Keratinocyte (primary cell): ENCODE measurements around the gene SCAP. TPM values are rescaled to one million over a fixed set of nuclear protein-coding genes. Genes with fewer than 3 reads are reported as not detected.

Experiments used
- DNase-seq: peaks from one replicate; pipeline ENCODE4 v3.0.0-alpha.2; 2011; ENCODE audit warnings: low read depth, missing footprints, low spot score
- FAIRE-seq: peaks from 2 replicates; lab custom pipeline; 2011; peaks lifted over from hg19 to GRCh38; lab: Jason Lieb, UNC
- H2AFZ ChIP-seq: 2 replicates; pipeline ENCODE4 v1.6.0; 2012; ENCODE audit warnings: low read length, control low read depth, inconsistent platforms; ENCODE audit not compliant: control insufficient read depth
- H3K27ac ChIP-seq: 2 replicates; pipeline ENCODE4 v1.5.1; 2011; ENCODE audit warnings: low read length; ENCODE audit not compliant: control insufficient read depth, insufficient read depth
- H3K27me3 ChIP-seq: 3 replicates; pipeline ENCODE4 v1.6.0; 2011; ENCODE audit warnings: low read length; ENCODE audit not compliant: control insufficient read depth, insufficient read depth; ENCODE audit errors: extremely low read depth
- H3K36me3 ChIP-seq, 2 experiments: 2 replicates in 1 of 2; 3 replicates in 1 of 2; pipeline ENCODE4 v1.5.1; 2011; ENCODE audit warnings: low read length in 2 of 2, mild to moderate bottlenecking in 1 of 2; ENCODE audit not compliant: control insufficient read depth in 2 of 2, insufficient read depth in 2 of 2; ENCODE audit errors: extremely low read depth in 1 of 2
- H3K4me1 ChIP-seq: 3 replicates; pipeline ENCODE4 v1.5.1; 2011; ENCODE audit warnings: low read length; ENCODE audit not compliant: control insufficient read depth, insufficient read depth; ENCODE audit errors: extremely low read depth
- H3K4me2 ChIP-seq: 3 replicates; pipeline ENCODE4 v1.6.0; 2011; ENCODE audit warnings: low read depth, low read length; ENCODE audit not compliant: control insufficient read depth, insufficient read depth; ENCODE audit errors: extremely low read depth
- H3K4me3 ChIP-seq, 3 experiments: fragments of 200-600 bp in 1 of 3; sonication (generic) in 1 of 3; 2 replicates in 2 of 3; 3 replicates in 1 of 3; pipeline ENCODE4 v1.5.1; 2011 to 2016; ENCODE audit warnings: low read length in 3 of 3, mild to moderate bottlenecking in 3 of 3, control low read depth in 2 of 3, inconsistent platforms in 1 of 3, low read depth in 1 of 3, mixed read lengths in 1 of 3, mixed run types in 1 of 3, moderate library complexity in 1 of 3; ENCODE audit not compliant: control insufficient read depth in 2 of 3, insufficient read depth in 2 of 3; ENCODE audit errors: extremely low read depth in 1 of 3
- H3K79me2 ChIP-seq: 2 replicates; pipeline ENCODE4 v1.6.0; 2012; ENCODE audit warnings: low read length; ENCODE audit not compliant: control insufficient read depth, insufficient read depth
- H3K9ac ChIP-seq: 3 replicates; pipeline ENCODE4 v1.6.0; 2011; ENCODE audit warnings: low read length; ENCODE audit not compliant: control insufficient read depth, insufficient read depth; ENCODE audit errors: extremely low read depth
- H3K9me1 ChIP-seq: 3 replicates; pipeline ENCODE4 v1.6.0; 2011; ENCODE audit warnings: low read length; ENCODE audit not compliant: control insufficient read depth, insufficient read depth; ENCODE audit errors: extremely low read depth
- H3K9me3 ChIP-seq: 2 replicates; pipeline ENCODE4 v1.5.1; 2012; ENCODE audit warnings: low read depth, low read length; ENCODE audit not compliant: control insufficient read depth
- H4K20me1 ChIP-seq: 3 replicates; pipeline ENCODE4 v1.6.0; 2011; ENCODE audit warnings: low read length; ENCODE audit not compliant: control insufficient read depth, insufficient read depth; ENCODE audit errors: extremely low read depth
- EZH2 ChIP-seq: IDR thresholded peaks from one replicate; pipeline ENCODE4 v1.6.1; 2012; ENCODE audit warnings: inconsistent platforms, mild to moderate bottlenecking, low read length, moderate library complexity
- dilution Hi-C: fragments of 300-500 bp; cut with MboI; formaldehyde crosslinking; loops from one replicate; pipeline ENCODE4 v1.7.0; 2020; ENCODE audit warnings: low sequenced_read_pairs; ENCODE audit not compliant: extremely low pct_ligation_motif_present
- polyA plus RNA-seq, 5 experiments: library from polyadenylated mRNA; depleted of rRNA in 3 of 5; stranded (reverse) in 3 of 5; stranded (forward) in 1 of 5; unstranded in 1 of 5; fragments of >200 nt; gene quantifications; 1 replicate in 1 of 5; 2 replicates in 3 of 5; 3 replicates in 1 of 5; pipeline versions ENCODE4 v1.2.1 to v1.2.3, GENCODE V29; 2011 to 2012; ENCODE audit warnings: missing spikeins in 2 of 5, low read depth in 1 of 5, low replicate concordance in 1 of 5
- TF ChIP-seq, protein P1 (sequence below), 3 experiments: IDR thresholded peaks in 1 of 3; conservative IDR thresholded peaks in 1 of 3; optimal IDR thresholded peaks in 1 of 3; 2 replicates in 2 of 3; 3 replicates in 1 of 3; pipeline versions ENCODE3 to v1.5.1; 2011; ENCODE audit warnings: low read length in 3 of 3, mild to moderate bottlenecking in 3 of 3, moderate library complexity in 2 of 3, control low read depth in 1 of 3, inconsistent platforms in 1 of 3; ENCODE audit not compliant: insufficient read depth in 2 of 3; ENCODE audit errors: extremely low read depth in 1 of 3

The SCAP gene
- polyA plus RNA-seq, 1 donor (not counting 4 experiments of a cell fraction or from before 2014, with no cell fraction given), result 17.7 TPM

- no peak overlapping the region for H3K9ac ChIP-seq
- no peak for FAIRE-seq
- no peak for TF ChIP-seq EZH2
- TF ChIP-seq, protein P1, sequence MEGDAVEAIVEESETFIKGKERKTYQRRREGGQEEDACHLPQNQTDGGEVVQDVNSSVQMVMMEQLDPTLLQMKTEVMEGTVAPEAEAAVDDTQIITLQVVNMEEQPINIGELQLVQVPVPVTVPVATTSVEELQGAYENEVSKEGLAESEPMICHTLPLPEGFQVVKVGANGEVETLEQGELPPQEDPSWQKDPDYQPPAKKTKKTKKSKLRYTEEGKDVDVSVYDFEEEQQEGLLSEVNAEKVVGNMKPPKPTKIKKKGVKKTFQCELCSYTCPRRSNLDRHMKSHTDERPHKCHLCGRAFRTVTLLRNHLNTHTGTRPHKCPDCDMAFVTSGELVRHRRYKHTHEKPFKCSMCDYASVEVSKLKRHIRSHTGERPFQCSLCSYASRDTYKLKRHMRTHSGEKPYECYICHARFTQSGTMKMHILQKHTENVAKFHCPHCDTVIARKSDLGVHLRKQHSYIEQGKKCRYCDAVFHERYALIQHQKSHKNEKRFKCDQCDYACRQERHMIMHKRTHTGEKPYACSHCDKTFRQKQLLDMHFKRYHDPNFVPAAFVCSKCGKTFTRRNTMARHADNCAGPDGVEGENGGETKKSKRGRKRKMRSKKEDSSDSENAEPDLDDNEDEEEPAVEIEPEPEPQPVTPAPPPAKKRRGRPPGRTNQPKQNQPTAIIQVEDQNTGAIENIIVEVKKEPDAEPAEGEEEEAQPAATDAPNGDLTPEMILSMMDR (optimal IDR thresholded peaks at IDR 0.05 in 1 of 3, IDR thresholded peaks at IDR 0.05 in 1 of 3, conservative IDR thresholded peaks at IDR 0.05 in 1 of 3; ENCODE audit: extremely low read depth in 1 of 3, insufficient read depth in 2 of 3, low read length in 3 of 3), result peak; percentile 40 to 47 (median 46)
- no peaks in the 10 kb centered on the region for H3K27me3 ChIP-seq
- no peaks in the 10 kb centered on the region for H3K9me3 ChIP-seq
- peaks cover 22% of the 10 kb centered on the region for H3K4me1 ChIP-seq
- dilution Hi-C loops, result no loop called here
- H3K36me3 ChIP-seq, result peaks cover 4 to 18% of the 10 kb centered on the region in 2 experiments
- H3K9me1 ChIP-seq, result no peaks in the 10 kb centered on the region
- H3K27ac ChIP-seq, result no peak overlapping the region
- H3K4me3 ChIP-seq, result no peak overlapping the region
- DNase-seq, result no peak
- peaks cover 15% of the 10 kb centered on the region for H3K79me2 ChIP-seq
- no peak overlapping the region for H3K4me2 ChIP-seq
- no peaks in the 10 kb centered on the region for H4K20me1 ChIP-seq
- H2AFZ ChIP-seq, result no peak overlapping the region
Observed at GRCh38 chr3:47440131-47440530, 35.6 kb downstream of the SCAP start.

GRCh38 chr3:47436180-47436579 lies 39.6 kb downstream of the SCAP start:
- no peaks in the 10 kb centered on the region for H3K9me3 ChIP-seq
- H3K79me2 ChIP-seq, result peaks cover 7% of the 10 kb centered on the region
- no peaks in the 10 kb centered on the region for H3K4me1 ChIP-seq
- H3K36me3 ChIP-seq, result peaks cover 17 to 18% of the 10 kb centered on the region in 2 experiments
- H3K27me3 ChIP-seq, result no peaks in the 10 kb centered on the region
- DNase-seq (no peak), FAIRE-seq (no peak)
- dilution Hi-C loops, result no loop called here
- no peak overlapping the region for H3K4me3 ChIP-seq
- TF ChIP-seq, protein P1 (optimal IDR thresholded peaks at IDR 0.05 in 1 of 3, IDR thresholded peaks at IDR 0.05 in 1 of 3, conservative IDR thresholded peaks at IDR 0.05 in 1 of 3; ENCODE audit: extremely low read depth in 1 of 3, insufficient read depth in 2 of 3, low read length in 3 of 3), result no peak
- no peak for TF ChIP-seq EZH2
- no peaks in the 10 kb centered on the region for H4K20me1 ChIP-seq
- no peak overlapping the region for H3K4me2 ChIP-seq
- no peak overlapping the region for H3K9ac ChIP-seq
- no peaks in the 10 kb centered on the region for H3K9me1 ChIP-seq
- H3K27ac ChIP-seq, result no peak overlapping the region
- no peak overlapping the region for H2AFZ ChIP-seq
